ENCODE data around the gene PRKRA. TPM values are rescaled to one million over a fixed set of nuclear protein-coding genes. Genes with fewer than 3 reads are reported as not detected.
A peak's percentile ranks its signal among the peaks of the same experiment; 100 is the strongest.

Gene PRKRA
- total and polyA plus RNA-seq, 7 donors = 25.1 to 86.1 (median 62.6) TPM

GRCh38 chr2:178450524-178450773 is 526 bp downstream of the PRKRA start:
- Histone ChIP-seq H3K9me3 (no peaks in the 10 kb centered on the region), H3K4me3 (peak overlapping the region; percentile 88 to 94 (median 93)), H3K36me3 (peaks cover 0 to 32% (median 10%) of the 10 kb centered on the region in 4 donors), H3K4me1 (peaks cover 0 to 39% (median 33%) of the 10 kb centered on the region in 4 donors), H3K27me3 (no peaks in the 10 kb centered on the region), H3K27ac (peak overlapping the region; percentile 97 to 98 (median 98))
- 0% methylated on average over 25 of the region's 25 CpGs for WGBS, 2 donors
- TF ChIP-seq EP300 (IDR thresholded peaks at IDR 0.05) = no peak
- no peak for TF ChIP-seq POLR2AphosphoS5 (IDR thresholded peaks at IDR 0.05)
- no peak for TF ChIP-seq POLR2A (IDR thresholded peaks at IDR 0.05)
- no peak for TF ChIP-seq CTCF (IDR thresholded peaks at IDR 0.05)
- peak; percentile 81 for DNase-seq
- intact Hi-C loops (cut with DNase I) = loop anchor here (2.0 kb wide), 1 partner anchor 72 kb away; no protein-coding TSS in a partner anchor

GRCh38 chr2:178449700-178450523 is 1.1 kb downstream of the PRKRA start:
- Histone ChIP-seq H3K9me3 (no peaks in the 10 kb centered on the region), H3K4me1 (peaks cover 0 to 39% (median 33%) of the 10 kb centered on the region in 4 donors), H3K27me3 (no peaks in the 10 kb centered on the region), H3K36me3 (peaks cover 0 to 38% (median 13%) of the 10 kb centered on the region in 4 donors), H3K4me3 (peak overlapping the region; percentile 88 to 94 (median 93)), H3K27ac (peak overlapping the region; percentile 97 to 98 (median 98))
- intact Hi-C loops (cut with DNase I) = loop anchor here (2.0 kb wide), 1 partner anchor 73 kb away; no protein-coding TSS in a partner anchor
- DNase-seq = no peak
- TF ChIP-seq POLR2AphosphoS5 (IDR thresholded peaks at IDR 0.05) = no peak
- TF ChIP-seq EP300 (IDR thresholded peaks at IDR 0.05) = no peak
- no peak for TF ChIP-seq CTCF (IDR thresholded peaks at IDR 0.05)
- TF ChIP-seq POLR2A (IDR thresholded peaks at IDR 0.05) = no peak
- 4 to 8% methylated on average over 18 of the region's 18 CpGs for WGBS, 2 donors

- no peak for DNase-seq
- WGBS, 2 donors = 72 to 83% methylated on average over 4 of the region's 4 CpGs
- H3K4me1 ChIP-seq = peaks cover 0 to 39% (median 33%) of the 10 kb centered on the region in 4 donors
- peaks cover 0 to 45% (median 19%) of the 10 kb centered on the region in 4 donors for H3K36me3 ChIP-seq
- H3K27me3 ChIP-seq = no peaks in the 10 kb centered on the region
- H3K9me3 ChIP-seq = no peaks in the 10 kb centered on the region
- peak overlapping the region in 3 of 4 donors; percentile 97 to 98 (median 98) for H3K27ac ChIP-seq
- peak overlapping the region in 1 of 4 donors; percentile 94 for H3K4me3 ChIP-seq
- no peak for TF ChIP-seq POLR2AphosphoS5 (IDR thresholded peaks at IDR 0.05)
- TF ChIP-seq CTCF (IDR thresholded peaks at IDR 0.05) = no peak
- TF ChIP-seq EP300 (IDR thresholded peaks at IDR 0.05) = no peak
- no peak for TF ChIP-seq POLR2A (IDR thresholded peaks at IDR 0.05)
- intact Hi-C loops (cut with DNase I) = no loop called here
Measured at GRCh38 chr2:178448968-178449661, 1.9 kb downstream of the PRKRA start.

- H3K27ac ChIP-seq = no peak overlapping the region
- no peaks in the 10 kb centered on the region for H3K27me3 ChIP-seq
- H3K4me3 ChIP-seq = no peak overlapping the region
- intact Hi-C loops (cut with DNase I) = no loop called here
- no peaks in the 10 kb centered on the region for H3K4me1 ChIP-seq
- no peaks in the 10 kb centered on the region for H3K9me3 ChIP-seq
- no peak for DNase-seq
- WGBS, 2 donors = 86 to 95% methylated on average over 2 of the region's 2 CpGs
- no peak for TF ChIP-seq CTCF (IDR thresholded peaks at IDR 0.05)
- TF ChIP-seq POLR2A (IDR thresholded peaks at IDR 0.05) = no peak
- no peak for TF ChIP-seq POLR2AphosphoS5 (IDR thresholded peaks at IDR 0.05)
- no peak for TF ChIP-seq EP300 (IDR thresholded peaks at IDR 0.05)
- peaks cover 24 to 97% (median 50%) of the 10 kb centered on the region in 4 donors for H3K36me3 ChIP-seq
Measured at GRCh38 chr2:178441426-178441825, 9.5 kb downstream of the PRKRA start.
